ENCODE measurements around the gene B3GNT8. TPM values are rescaled to one million over a fixed set of nuclear protein-coding genes. Genes with fewer than 3 reads are reported as not detected.

Gene B3GNT8
- total and polyA plus RNA-seq, 2 donors (not counting 1 experiment from before 2014, with no cell fraction given) = 0.27 TPM; not detected in 1

DNA sequence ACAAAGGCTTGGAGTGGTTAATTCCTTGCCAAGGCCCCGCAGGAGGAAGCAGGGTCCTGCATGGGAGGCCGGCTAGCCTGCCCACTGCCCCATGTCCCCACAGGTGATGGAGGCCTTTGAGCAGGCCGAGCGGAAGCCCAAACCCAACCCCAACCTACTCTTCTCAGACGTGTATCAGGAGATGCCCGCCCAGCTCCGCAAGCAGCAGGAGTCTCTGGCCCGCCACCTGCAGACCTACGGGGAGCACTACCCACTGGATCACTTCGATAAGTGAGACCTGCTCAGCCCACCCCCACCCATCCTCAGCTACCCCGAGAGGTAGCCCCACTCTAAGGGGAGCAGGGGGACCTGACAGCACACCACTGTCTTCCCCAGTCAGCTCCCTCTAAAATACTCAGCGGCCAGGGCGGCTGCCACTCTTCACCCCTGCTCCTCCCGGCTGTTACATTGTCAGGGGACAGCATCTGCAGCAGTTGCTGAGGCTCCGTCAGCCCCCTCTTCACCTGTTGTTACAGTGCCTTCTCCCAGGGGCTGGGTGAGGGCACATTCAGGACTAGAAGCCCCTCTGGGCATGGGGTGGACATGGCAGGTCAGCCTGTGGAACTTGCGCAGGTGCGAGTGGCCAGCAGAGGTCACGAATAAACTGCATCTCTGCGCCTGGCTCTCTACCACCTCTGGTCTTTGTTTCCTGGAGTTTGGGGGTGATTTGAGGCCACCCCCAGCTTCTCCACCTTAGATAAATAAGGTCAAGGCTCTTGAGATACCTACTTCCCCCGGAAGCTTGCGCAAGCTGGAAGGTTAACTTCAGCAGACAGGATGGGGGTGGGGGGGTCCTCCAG, 2.6 kb downstream of the B3GNT8 start:
- Histone ChIP-seq H3K4me3 (ENCODE audit: control extremely low read depth in 1 of 5, extremely low read depth in 1 of 5, insufficient read depth in 1 of 5, low read depth in 2 of 5, low read length in 4 of 5) (no peak overlapping the region), H4K20me1 (ENCODE audit: control insufficient read depth, insufficient read depth, low read length, poor library complexity, severe bottlenecking) (peaks cover 14% of the 10 kb centered on the region), H3K9ac (ENCODE audit: low read length) (no peak overlapping the region), H3K4me1 (ENCODE audit: control insufficient read depth in 2 of 2, insufficient read depth in 2 of 2, low read length in 2 of 2) (peaks cover 12 to 15% of the 10 kb centered on the region in 2 donors), H3K79me2 (ENCODE audit: control insufficient read depth, insufficient read depth, low read length) (peaks cover 4% of the 10 kb centered on the region), H3K4me2 (replicated peaks; ENCODE audit: low read depth, low read length, poor library complexity, severe bottlenecking) (no peak overlapping the region), H3K9me3 (ENCODE audit: control extremely low read depth in 1 of 3, control insufficient read depth in 2 of 3, insufficient read depth in 1 of 3, low read length in 2 of 3) (no peaks in the 10 kb centered on the region), H3K27me3 (replicated peaks in 1 of 4; ENCODE audit: control extremely low read depth in 1 of 4, control insufficient read depth in 3 of 4, insufficient read depth in 4 of 4, low read length in 3 of 4) (no peaks in the 10 kb centered on the region), H3K36me3 (replicated peaks in 1 of 2; ENCODE audit: control extremely low read depth in 1 of 2, control insufficient read depth in 1 of 2, extremely low read depth in 1 of 2, insufficient read depth in 2 of 2, low read length in 1 of 2) (peaks cover 0 to 56% of the 10 kb centered on the region in 2 experiments), H3K27ac (ENCODE audit: low read length in 2 of 2) (no peak overlapping the region), H2AFZ (ENCODE audit: insufficient read depth, low read depth, low read length, poor library complexity, severe bottlenecking) (no peak overlapping the region)
- CTCF ChIA-PET = interaction anchor here (0.6 to 0.7 kb wide), 2 partner anchors 25 to 141 kb away, joined by 3 read pairs; no protein-coding TSS in a partner anchor
- H3K4me3 Mint-ChIP-seq = no peak overlapping the region
- 92% methylated on average over 13 of the region's 21 CpGs for WGBS (ENCODE audit: insufficient coverage)
- POLR2A ChIA-PET = interaction anchor here (0.7 kb wide), 1 partner anchor 56 kb away, joined by 3 read pairs; no protein-coding TSS in a partner anchor
- no peaks in the 10 kb centered on the region for H3K9me3 Mint-ChIP-seq (ENCODE audit: insufficient read depth)
- ATAC-seq (ENCODE audit: low read depth) = no peak
- TF ChIP-seq EZH2 (IDR thresholded peaks at IDR 0.05; ENCODE audit: borderline replicate concordance, insufficient read depth, low read depth, low read length, poor library complexity, severe bottlenecking) = no peak
- TF ChIP-seq, protein P1, sequence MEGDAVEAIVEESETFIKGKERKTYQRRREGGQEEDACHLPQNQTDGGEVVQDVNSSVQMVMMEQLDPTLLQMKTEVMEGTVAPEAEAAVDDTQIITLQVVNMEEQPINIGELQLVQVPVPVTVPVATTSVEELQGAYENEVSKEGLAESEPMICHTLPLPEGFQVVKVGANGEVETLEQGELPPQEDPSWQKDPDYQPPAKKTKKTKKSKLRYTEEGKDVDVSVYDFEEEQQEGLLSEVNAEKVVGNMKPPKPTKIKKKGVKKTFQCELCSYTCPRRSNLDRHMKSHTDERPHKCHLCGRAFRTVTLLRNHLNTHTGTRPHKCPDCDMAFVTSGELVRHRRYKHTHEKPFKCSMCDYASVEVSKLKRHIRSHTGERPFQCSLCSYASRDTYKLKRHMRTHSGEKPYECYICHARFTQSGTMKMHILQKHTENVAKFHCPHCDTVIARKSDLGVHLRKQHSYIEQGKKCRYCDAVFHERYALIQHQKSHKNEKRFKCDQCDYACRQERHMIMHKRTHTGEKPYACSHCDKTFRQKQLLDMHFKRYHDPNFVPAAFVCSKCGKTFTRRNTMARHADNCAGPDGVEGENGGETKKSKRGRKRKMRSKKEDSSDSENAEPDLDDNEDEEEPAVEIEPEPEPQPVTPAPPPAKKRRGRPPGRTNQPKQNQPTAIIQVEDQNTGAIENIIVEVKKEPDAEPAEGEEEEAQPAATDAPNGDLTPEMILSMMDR (IDR thresholded peaks at IDR 0.05) = no peak
- H3K27me3 Mint-ChIP-seq = no peaks in the 10 kb centered on the region
- no peak for DNase-seq
- peaks cover 13% of the 10 kb centered on the region for H3K4me1 Mint-ChIP-seq
- intact Hi-C loops (cut with micrococcal nuclease) = no loop called here
- no peak overlapping the region for H3K27ac Mint-ChIP-seq

DNA sequence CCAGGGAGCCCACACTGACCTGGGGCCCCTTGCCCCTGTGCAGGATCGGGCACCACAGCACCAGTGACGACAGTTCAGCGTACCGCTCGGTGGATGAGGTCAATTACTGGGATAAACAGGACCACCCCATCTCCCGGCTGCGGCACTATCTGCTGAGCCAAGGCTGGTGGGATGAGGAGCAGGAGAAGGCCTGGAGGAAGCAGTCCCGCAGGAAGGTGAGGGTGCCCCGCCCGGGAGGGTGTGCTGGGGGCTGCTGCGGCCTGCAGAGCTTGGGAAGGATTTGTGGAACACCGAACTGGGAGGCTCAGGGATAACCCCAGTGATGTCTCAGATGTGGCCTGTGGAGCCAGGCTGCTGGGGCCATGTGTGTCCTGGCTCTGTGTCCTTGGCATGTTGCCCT, 4.2 kb downstream of the B3GNT8 start:
- CTCF ChIA-PET = no interaction called here
- Mint-ChIP-seq H3K4me3 (no peak overlapping the region), H3K27ac (no peak overlapping the region), H3K4me1 (peaks cover 8% of the 10 kb centered on the region), H3K27me3 (no peaks in the 10 kb centered on the region), H3K9me3 (ENCODE audit: insufficient read depth) (no peaks in the 10 kb centered on the region)
- Histone ChIP-seq H3K79me2 (ENCODE audit: control insufficient read depth, insufficient read depth, low read length) (peaks cover 4% of the 10 kb centered on the region), H3K9me3 (ENCODE audit: control extremely low read depth in 1 of 3, control insufficient read depth in 2 of 3, insufficient read depth in 1 of 3, low read length in 2 of 3) (no peaks in the 10 kb centered on the region), H2AFZ (ENCODE audit: insufficient read depth, low read depth, low read length, poor library complexity, severe bottlenecking) (no peak overlapping the region), H3K36me3 (replicated peaks in 1 of 2; ENCODE audit: control extremely low read depth in 1 of 2, control insufficient read depth in 1 of 2, extremely low read depth in 1 of 2, insufficient read depth in 2 of 2, low read length in 1 of 2) (peaks cover 0 to 65% of the 10 kb centered on the region in 2 experiments), H4K20me1 (ENCODE audit: control insufficient read depth, insufficient read depth, low read length, poor library complexity, severe bottlenecking) (peaks cover 14% of the 10 kb centered on the region), H3K9ac (ENCODE audit: low read length) (no peak overlapping the region), H3K4me3 (ENCODE audit: control extremely low read depth in 1 of 5, extremely low read depth in 1 of 5, insufficient read depth in 1 of 5, low read depth in 2 of 5, low read length in 4 of 5) (no peak overlapping the region), H3K27me3 (replicated peaks in 1 of 4; ENCODE audit: control extremely low read depth in 1 of 4, control insufficient read depth in 3 of 4, insufficient read depth in 4 of 4, low read length in 3 of 4) (no peaks in the 10 kb centered on the region), H3K4me2 (replicated peaks; ENCODE audit: low read depth, low read length, poor library complexity, severe bottlenecking) (no peak overlapping the region), H3K4me1 (ENCODE audit: control insufficient read depth in 2 of 2, insufficient read depth in 2 of 2, low read length in 2 of 2) (peaks cover 6 to 9% of the 10 kb centered on the region in 2 donors), H3K27ac (ENCODE audit: low read length in 2 of 2) (no peak overlapping the region)
- WGBS (ENCODE audit: insufficient coverage) = 99% methylated on average over 10 of the region's 12 CpGs
- DNase-seq (no peak), ATAC-seq (ENCODE audit: low read depth) (no peak)
- intact Hi-C loops (cut with micrococcal nuclease) = no loop called here
- POLR2A ChIA-PET = no interaction called here
- TF ChIP-seq, protein P1 (IDR thresholded peaks at IDR 0.05) = no peak
- no peak for TF ChIP-seq EZH2 (IDR thresholded peaks at IDR 0.05; ENCODE audit: borderline replicate concordance, insufficient read depth, low read depth, low read length, poor library complexity, severe bottlenecking)
